Endothelial cell of umbilical vein (primary cell): ENCODE measurements around the gene SLCO2A1. TPM values are rescaled to one million over a fixed set of nuclear protein-coding genes. Genes with fewer than 3 reads are reported as not detected.

Experiments used
- BruUV-seq: library from RNA; stranded (reverse); fragments of 400-500 nt; replicated peaks from 2 replicates; lab custom pipeline; 2021; lab: Mats Ljungman, UMichigan
- CTCF ChIA-PET: fragments of 300-600, 350-600 bp; sonication (Branson Sonifier 250); formaldehyde crosslinking; loops from one replicate; lab custom pipeline; 2021; ENCODE audit warnings: antibody characterized with exemption, inconsistent platforms; lab: Charles Lee
- POLR2A ChIA-PET: fragments of 300-600, 350-600 bp; sonication (Branson Sonifier 250); formaldehyde crosslinking; loops from one replicate; lab custom pipeline; 2021; ENCODE audit warnings: antibody characterized with exemption, inconsistent platforms; lab: Charles Lee
- DNase-seq: peaks from one replicate; pipeline ENCODE4 v3.0.0-alpha.2; 2011; ENCODE audit warnings: low read depth, low spot score
- FAIRE-seq: peaks from 2 replicates; lab custom pipeline; 2011; peaks lifted over from hg19 to GRCh38; lab: Jason Lieb, UNC
- H2AFZ ChIP-seq: 2 replicates; pipeline ENCODE4 v1.6.0; 2012; ENCODE audit warnings: low read depth, low read length, control low read depth, inconsistent platforms
- H3K27ac ChIP-seq: 2 replicates; pipeline ENCODE4 v1.5.1; 2011; ENCODE audit warnings: low read depth, mild to moderate bottlenecking, control low read depth, low read length, moderate library complexity; ENCODE audit not compliant: insufficient read depth
- H3K27me3 ChIP-seq, 2 experiments: 2 replicates each; pipeline versions ENCODE4 v1.6.0 to v1.6.1; 2011; ENCODE audit warnings: low read length in 2 of 2, mixed read lengths in 1 of 2; ENCODE audit not compliant: control insufficient read depth in 2 of 2, insufficient read depth in 2 of 2
- H3K36me3 ChIP-seq, 2 experiments: 2 replicates in 1 of 2; 3 replicates in 1 of 2; pipeline ENCODE4 v1.5.1; 2011; ENCODE audit warnings: low read length in 2 of 2, mild to moderate bottlenecking in 1 of 2, moderate library complexity in 1 of 2; ENCODE audit not compliant: control insufficient read depth in 2 of 2, insufficient read depth in 2 of 2; ENCODE audit errors: extremely low read depth in 1 of 2
- H3K4me1 ChIP-seq: 3 replicates; pipeline ENCODE4 v1.5.1; 2011; ENCODE audit warnings: mild to moderate bottlenecking, low read length; ENCODE audit not compliant: control insufficient read depth, insufficient read depth; ENCODE audit errors: extremely low read depth
- H3K4me2 ChIP-seq: 2 replicates; pipeline ENCODE4 v1.6.1; 2011; ENCODE audit warnings: low read length, control low read depth, mixed read lengths; ENCODE audit not compliant: insufficient read depth
- H3K4me3 ChIP-seq, 3 experiments: fragments of 200-600 bp in 1 of 3; sonication (generic), shearing (Covaris generic) in 1 of 3; replicated peaks in 1 of 3; 2 replicates each; pipeline ENCODE4 v1.5.1; 2011 to 2016; ENCODE audit warnings: control low read depth in 3 of 3, low read length in 3 of 3, mild to moderate bottlenecking in 2 of 3, inconsistent platforms in 1 of 3, low read depth in 1 of 3, moderate library complexity in 1 of 3; ENCODE audit not compliant: insufficient read depth in 1 of 3
- H3K79me2 ChIP-seq: 2 replicates; pipeline ENCODE4 v1.6.0; 2012; ENCODE audit warnings: low read length, inconsistent platforms; ENCODE audit not compliant: control insufficient read depth, insufficient read depth
- H3K9ac ChIP-seq: replicated peaks from 2 replicates; pipeline ENCODE3; 2011; ENCODE audit warnings: low read length, control low read depth; ENCODE audit not compliant: insufficient read depth; ENCODE audit errors: extremely low read depth
- H3K9me1 ChIP-seq: replicated peaks from 3 replicates; pipeline ENCODE4 v1.6.0; 2011; ENCODE audit warnings: mild to moderate bottlenecking, low read length; ENCODE audit not compliant: control insufficient read depth, insufficient read depth; ENCODE audit errors: extremely low read depth
- H3K9me3 ChIP-seq: replicated peaks from 2 replicates; pipeline ENCODE4 v1.5.1; 2012; ENCODE audit warnings: low read length, inconsistent platforms; ENCODE audit not compliant: control insufficient read depth, insufficient read depth
- H4K20me1 ChIP-seq: replicated peaks from 2 replicates; pipeline ENCODE3; 2011; ENCODE audit warnings: mild to moderate bottlenecking, low read length; ENCODE audit not compliant: control insufficient read depth, insufficient read depth; ENCODE audit errors: extremely low read depth
- EZH2 ChIP-seq: IDR thresholded peaks from 2 replicates; pipeline ENCODE4 v1.6.1; 2012; ENCODE audit warnings: borderline replicate concordance, low read depth, mild to moderate bottlenecking, moderate library complexity, low read length, inconsistent platforms; ENCODE audit not compliant: severe bottlenecking
- FOS ChIP-seq: IDR thresholded peaks from 2 replicates; pipeline ENCODE4 v1.6.1; 2011; ENCODE audit warnings: mild to moderate bottlenecking, low read length, moderate library complexity, borderline replicate concordance; ENCODE audit not compliant: insufficient read depth
- GATA2 ChIP-seq: IDR thresholded peaks from 2 replicates; pipeline ENCODE4 v1.7.0; 2011; ENCODE audit warnings: low read depth, mild to moderate bottlenecking, moderate library complexity, mixed read lengths, low read length; ENCODE audit not compliant: insufficient read length, insufficient read depth
- JUN ChIP-seq: IDR thresholded peaks from 2 replicates; pipeline ENCODE4 v1.6.1; 2011; ENCODE audit warnings: borderline replicate concordance, low read depth; ENCODE audit not compliant: insufficient read length, insufficient read depth
- MYC ChIP-seq: IDR thresholded peaks from one replicate; pipeline ENCODE4 v1.6.1; 2011; ENCODE audit warnings: mild to moderate bottlenecking, low read depth, low read length
- POLR2A ChIP-seq: IDR thresholded peaks from 2 replicates; pipeline ENCODE4 v1.6.1; 2012; ENCODE audit warnings: low read depth, mild to moderate bottlenecking, control low read depth, low read length
- POLR2AphosphoS5 ChIP-seq: IDR thresholded peaks from 2 replicates; pipeline ENCODE4 v1.6.1; 2012; ENCODE audit warnings: low read depth, mild to moderate bottlenecking, control low read depth, low read length, moderate library complexity; ENCODE audit not compliant: insufficient read depth
- dilution Hi-C: fragments of 300-500 bp; cut with MboI; formaldehyde crosslinking; loops from one replicate; pipeline ENCODE4 v1.15.0; 2019; ENCODE audit warnings: low sequenced_read_pairs; ENCODE audit not compliant: extremely low pct_ligation_motif_present
- intact Hi-C: fragments of 100-400 bp; cut with micrococcal nuclease; formaldehyde crosslinking; loops from one replicate; pipeline ENCODE4 v1.10.0; 2022
- polyA plus RNA-seq, 4 experiments: library from polyadenylated mRNA; depleted of rRNA in 3 of 4; stranded (reverse) in 3 of 4; unstranded in 1 of 4; fragments of >200 nt; gene quantifications; 2 replicates each; pipeline versions ENCODE4 v1.2.1 to v1.2.3, GENCODE V29; 2011 to 2012; ENCODE audit warnings: missing spikeins in 1 of 4
- total RNA-seq: library from RNA; stranded (reverse); gene quantifications from 2 replicates; pipeline ENCODE4 v1.2.3, GENCODE V29; 2021
- TF ChIP-seq, protein P1 (sequence below): IDR thresholded peaks from 2 replicates; pipeline ENCODE4 v1.6.1; 2011; ENCODE audit not compliant: insufficient read depth, insufficient read length
- TF ChIP-seq, protein P2 (sequence below), 2 donors: IDR thresholded peaks; 1 replicate in 1 of 2; 2 replicates in 1 of 2; pipeline ENCODE4 v1.5.1; 2011; ENCODE audit warnings: low read length in 2 of 2, mild to moderate bottlenecking in 2 of 2, moderate library complexity in 2 of 2, control low read depth in 1 of 2, inconsistent platforms in 1 of 2, low read depth in 1 of 2; ENCODE audit not compliant: insufficient read depth in 1 of 2; ENCODE audit errors: extremely low read depth in 1 of 2

Gene SLCO2A1
- total and polyA plus RNA-seq, 2 donors (not counting 3 experiments of a cell fraction or from before 2014, with no cell fraction given), result 1.4 to 11.9 TPM

DNA sequence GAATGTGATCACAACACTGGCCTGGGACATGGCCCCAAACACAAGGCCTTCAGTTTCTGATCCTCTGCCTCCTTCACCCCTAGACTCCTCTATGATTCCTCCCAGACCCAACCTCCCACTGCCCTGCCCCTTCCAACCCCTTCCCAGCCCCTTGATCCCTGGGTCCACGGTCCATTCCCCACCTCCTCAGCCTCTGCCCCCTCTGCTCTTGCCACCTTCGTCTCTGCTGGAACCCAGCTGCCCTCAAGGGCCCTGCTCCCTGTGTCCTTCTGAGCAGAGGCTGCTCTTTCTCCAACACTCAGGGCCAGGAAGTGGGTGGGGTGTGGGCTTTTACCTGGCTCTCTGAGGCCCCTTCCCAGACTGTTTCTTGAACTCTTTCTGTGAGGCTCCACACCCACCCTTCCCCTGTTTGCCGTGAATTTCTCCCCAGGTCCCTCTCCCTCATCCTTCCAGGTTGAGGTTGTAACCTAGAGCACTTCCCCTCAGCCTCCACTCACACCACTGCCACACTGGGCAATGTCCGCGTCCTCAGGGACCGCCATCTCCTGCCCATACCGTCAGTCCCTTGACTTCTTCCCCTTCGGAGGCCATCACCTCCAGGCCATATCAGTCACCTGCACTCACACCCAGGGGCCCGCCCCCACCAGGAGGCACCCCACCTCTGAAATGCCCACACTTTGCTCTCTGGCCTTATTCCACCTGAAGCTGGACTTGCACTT, 18.7 kb upstream of the SLCO2A1 start:
- FAIRE-seq, result no peak
- no peak overlapping the region for H3K9ac ChIP-seq
- H3K9me1 ChIP-seq, result no peaks in the 10 kb centered on the region
- no peak overlapping the region for H3K4me2 ChIP-seq
- no peak for TF ChIP-seq EZH2
- no peak for TF ChIP-seq FOS
- TF ChIP-seq POLR2AphosphoS5, result no peak
- TF ChIP-seq, protein P1, sequence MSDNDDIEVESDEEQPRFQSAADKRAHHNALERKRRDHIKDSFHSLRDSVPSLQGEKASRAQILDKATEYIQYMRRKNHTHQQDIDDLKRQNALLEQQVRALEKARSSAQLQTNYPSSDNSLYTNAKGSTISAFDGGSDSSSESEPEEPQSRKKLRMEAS, result no peak
- TF ChIP-seq JUN, result no peak
- no peak for TF ChIP-seq GATA2
- TF ChIP-seq, protein P2, sequence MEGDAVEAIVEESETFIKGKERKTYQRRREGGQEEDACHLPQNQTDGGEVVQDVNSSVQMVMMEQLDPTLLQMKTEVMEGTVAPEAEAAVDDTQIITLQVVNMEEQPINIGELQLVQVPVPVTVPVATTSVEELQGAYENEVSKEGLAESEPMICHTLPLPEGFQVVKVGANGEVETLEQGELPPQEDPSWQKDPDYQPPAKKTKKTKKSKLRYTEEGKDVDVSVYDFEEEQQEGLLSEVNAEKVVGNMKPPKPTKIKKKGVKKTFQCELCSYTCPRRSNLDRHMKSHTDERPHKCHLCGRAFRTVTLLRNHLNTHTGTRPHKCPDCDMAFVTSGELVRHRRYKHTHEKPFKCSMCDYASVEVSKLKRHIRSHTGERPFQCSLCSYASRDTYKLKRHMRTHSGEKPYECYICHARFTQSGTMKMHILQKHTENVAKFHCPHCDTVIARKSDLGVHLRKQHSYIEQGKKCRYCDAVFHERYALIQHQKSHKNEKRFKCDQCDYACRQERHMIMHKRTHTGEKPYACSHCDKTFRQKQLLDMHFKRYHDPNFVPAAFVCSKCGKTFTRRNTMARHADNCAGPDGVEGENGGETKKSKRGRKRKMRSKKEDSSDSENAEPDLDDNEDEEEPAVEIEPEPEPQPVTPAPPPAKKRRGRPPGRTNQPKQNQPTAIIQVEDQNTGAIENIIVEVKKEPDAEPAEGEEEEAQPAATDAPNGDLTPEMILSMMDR (IDR thresholded peaks at IDR 0.05; ENCODE audit: extremely low read depth in 1 of 2, insufficient read depth in 1 of 2, low read depth in 1 of 2, low read length in 2 of 2), result no peak
- TF ChIP-seq POLR2A, result no peak
- TF ChIP-seq MYC, result no peak
- ChIA-PET POLR2A (no interaction called here), CTCF (no interaction called here)
- H3K4me3 ChIP-seq, result no peak overlapping the region
- dilution Hi-C loops, result no loop called here
- H3K27ac ChIP-seq, result no peak overlapping the region
- no peaks in the 10 kb centered on the region for H3K36me3 ChIP-seq
- H3K79me2 ChIP-seq, result no peaks in the 10 kb centered on the region
- H3K27me3 ChIP-seq, result no peaks in the 10 kb centered on the region
- intact Hi-C loops, result no loop called here
- DNase-seq, result no peak
- no peaks in the 10 kb centered on the region for H3K9me3 ChIP-seq
- H2AFZ ChIP-seq, result no peak overlapping the region
- no peaks in the 10 kb centered on the region for H3K4me1 ChIP-seq
- BruUV-seq, result no TSS peak
- H4K20me1 ChIP-seq, result no peaks in the 10 kb centered on the region
